ENCODE measurements around the gene MRC1. TPM values are rescaled to one million over a fixed set of nuclear protein-coding genes. Genes with fewer than 3 reads are reported as not detected.
A peak's percentile ranks its signal among the peaks of the same experiment; 100 is the strongest.

The MRC1 gene
- polyA plus RNA-seq, 3 donors: 8.4 to 10.3 (median 8.9) TPM

GRCh38 chr10:17841050-17841449 is 31.9 kb downstream of the MRC1 start:
- DNase-seq: no peak

GRCh38 chr10:17842641-17843040 is 33.5 kb downstream of the MRC1 start:
- no peak for DNase-seq

- no peak for DNase-seq
Observed at GRCh38 chr10:17847585-17848296, 38.6 kb downstream of the MRC1 start.

GRCh38 chr10:17848646-17849045 is 39.5 kb downstream of the MRC1 start:
- no peak for DNase-seq

GRCh38 chr10:17850501-17850900 is 41.4 kb downstream of the MRC1 start:
- no peak for DNase-seq

GRCh38 chr10:17851611-17852010 is 42.5 kb downstream of the MRC1 start:
- DNase-seq: no peak

GRCh38 chr10:17854044-17854652 is 45.0 kb downstream of the MRC1 start:
- DNase-seq: no peak

GRCh38 chr10:17857040-17857439 is 47.9 kb downstream of the MRC1 start:
- DNase-seq: no peak

GRCh38 chr10:17859492-17860156 is 50.5 kb downstream of the MRC1 start:
- DNase-seq: no peak

- no peak for DNase-seq
Observed at GRCh38 chr10:17861760-17862159, 52.6 kb downstream of the MRC1 start.

- no peak for DNase-seq
Observed at GRCh38 chr10:17865351-17865750, 56.2 kb downstream of the MRC1 start.

GRCh38 chr10:17866346-17866745 is 57.2 kb downstream of the MRC1 start:
- no peak for DNase-seq

- DNase-seq: no peak
Observed at GRCh38 chr10:17867056-17867455, 57.9 kb downstream of the MRC1 start.

GRCh38 chr10:17871036-17871435 is 61.9 kb downstream of the MRC1 start:
- no peak for DNase-seq

GRCh38 chr10:17872191-17873091 is 63.3 kb downstream of the MRC1 start:
- no peak for DNase-seq

- no peak for DNase-seq
Observed at GRCh38 chr10:17873946-17874345, 64.8 kb downstream of the MRC1 start.

GRCh38 chr10:17877121-17877520 is 68.0 kb downstream of the MRC1 start:
- DNase-seq: no peak

GRCh38 chr10:17878896-17879295 is 69.7 kb downstream of the MRC1 start:
- DNase-seq: peak; percentile 42

- no peak for DNase-seq
Observed at GRCh38 chr10:17880601-17881000, 71.5 kb downstream of the MRC1 start.

GRCh38 chr10:17882557-17882956 is 73.4 kb downstream of the MRC1 start:
- no peak for DNase-seq

- no peak for DNase-seq
Observed at GRCh38 chr10:17883621-17884020, 74.5 kb downstream of the MRC1 start.

GRCh38 chr10:17888189-17888588 is 79.0 kb downstream of the MRC1 start:
- no peak for DNase-seq

Measured in renal pelvis (tissue), 4 donors.